Sigmoid colon (tissue), 7 donors: ENCODE data around the gene MYH14. TPM values are rescaled to one million over a fixed set of nuclear protein-coding genes. Genes with fewer than 3 reads are reported as not detected.
"Not testable (repeated sequence)": the region's sequence is repeated elsewhere in the genome, so short reads cannot be mapped to it uniquely, and the experiment has no call there.

Experiments used
- DNase-seq: peaks from one replicate; pipeline ENCODE4 v3.0.0-alpha.2; 2019
- H3K27ac ChIP-seq, 4 donors: fragments of 200-600 bp; sonication (generic); one replicate each; pipeline ENCODE4 v1.5.1; 2016 to 2019; ENCODE audit warnings: mild to moderate bottlenecking in 1 of 4
- H3K27me3 ChIP-seq, 3 donors: fragments of 200-600 bp; sonication (generic); one replicate each; pipeline ENCODE4 v1.5.1; 2019; ENCODE audit warnings: mild to moderate bottlenecking in 1 of 3
- H3K36me3 ChIP-seq, 4 donors: fragments of 200-600 bp; sonication (generic); one replicate each; pipeline ENCODE4 v1.5.1; 2016 to 2019
- H3K4me1 ChIP-seq, 4 donors: fragments of 200-600 bp; sonication (generic); one replicate each; pipeline ENCODE4 v1.5.1; 2017 to 2019
- H3K4me3 ChIP-seq, 4 donors: fragments of 200-600 bp; sonication (generic); one replicate each; pipeline ENCODE4 v1.5.1; 2017 to 2019; ENCODE audit warnings: mild to moderate bottlenecking in 2 of 4, moderate library complexity in 1 of 4
- H3K9me3 ChIP-seq, 4 donors: fragments of 200-600 bp in 3 of 4; sonication (generic) in 3 of 4; one replicate each; pipeline versions ENCODE4 v1.5.1 to v1.6.1; 2013 to 2019
- CTCF ChIP-seq, 4 experiments: fragments of 450-650 bp in 3 of 4; fragments of 200-600 bp in 1 of 4; IDR thresholded peaks; one replicate each; pipeline ENCODE4 v1.5.1; 2016 to 2019; ENCODE audit warnings: antibody characterized with exemption in 4 of 4, mild to moderate bottlenecking in 3 of 4, moderate library complexity in 2 of 4
- EP300 ChIP-seq, 4 donors: sonication (generic); formaldehyde crosslinking; IDR thresholded peaks; one replicate each; pipeline ENCODE4 v1.6.1; 2017; ENCODE audit warnings: antibody characterized with exemption in 4 of 4
- POLR2A ChIP-seq, 2 donors: fragments of 450-650 bp; IDR thresholded peaks; one replicate each; pipeline ENCODE4 v1.6.1; 2016; ENCODE audit warnings: antibody characterized with exemption in 2 of 2, mild to moderate bottlenecking in 2 of 2, moderate library complexity in 2 of 2
- POLR2AphosphoS5 ChIP-seq, 4 donors: sonication (generic); formaldehyde crosslinking; IDR thresholded peaks; one replicate each; pipeline ENCODE4 v1.6.1; 2017; ENCODE audit warnings: antibody characterized with exemption in 4 of 4
- WGBS, 2 donors: extraction: QIAGEN DNeasy Blood & Tissue Kit; methylation state at CpG; one replicate each; pipeline ENCODE4 v1.1.7; 2013; 5-methylcytosine and 5-hydroxymethylcytosine counted together
- intact Hi-C: fragments of 100-400 bp; cut with DNase I; formaldehyde crosslinking; loops from one replicate; pipeline ENCODE4 v1.15.1; 2023
- polyA plus RNA-seq, 3 donors: library from polyadenylated mRNA; stranded (reverse); fragments of 200-250 nt; gene quantifications; one replicate each; pipeline ENCODE4 v1.2.3, GENCODE V29; 2013
- total RNA-seq, 4 donors: library from RNA; depleted of rRNA; stranded (reverse); fragments of >200 nt; gene quantifications; one replicate each; pipeline ENCODE4 v1.1.0, GENCODE V29; 2016
- donor health status: healthy with polysubstance abuse.
- donor health status: Bipolar disorder and iron deficiency.
- donor health status: healthy.

MYH14 gene
- total and polyA plus RNA-seq, 7 donors, result 0.16 to 479 (median 3.9) TPM

GRCh38 chr19:50222691-50223438, 19.4 kb downstream of the MYH14 start:
- Histone ChIP-seq H3K36me3 (no peaks in the 10 kb centered on the region), H3K9me3 (no peaks in the 10 kb centered on the region)
- WGBS, 2 donors, result 81 to 86% methylated on average over 19 of the region's 19 CpGs

GRCh38 chr19:50223439-50223716, 20.0 kb downstream of the MYH14 start:
- Histone ChIP-seq H3K4me3 (no peak overlapping the region), H3K9me3 (no peaks in the 10 kb centered on the region), H3K36me3 (no peaks in the 10 kb centered on the region), H3K27me3 (peaks cover 0 to 17% (median 4%) of the 10 kb centered on the region in 3 donors), H3K27ac (no peak overlapping the region), H3K4me1 (no peaks in the 10 kb centered on the region)
- intact Hi-C loops, result no loop called here
- no peak for DNase-seq
- WGBS, 2 donors, result 91 to 93% methylated on average over 3 of the region's 3 CpGs
- TF ChIP-seq POLR2A (IDR thresholded peaks at IDR 0.05) (no peak), CTCF (IDR thresholded peaks at IDR 0.05) (no peak), POLR2AphosphoS5 (IDR thresholded peaks at IDR 0.05) (no peak), EP300 (IDR thresholded peaks at IDR 0.05) (no peak)

More at GRCh38 chr19:50222691-50223438, 19.4 kb downstream of the MYH14 start:
- Histone ChIP-seq H3K27me3 (peaks cover 0 to 16% (median 4%) of the 10 kb centered on the region in 3 donors), H3K4me3 (no peak overlapping the region), H3K27ac (no peak overlapping the region), H3K4me1 (no peaks in the 10 kb centered on the region)
- intact Hi-C loops, result no loop called here
- no peak for TF ChIP-seq POLR2AphosphoS5 (IDR thresholded peaks at IDR 0.05)
- TF ChIP-seq CTCF (IDR thresholded peaks at IDR 0.05), result no peak
- no peak for TF ChIP-seq EP300 (IDR thresholded peaks at IDR 0.05)
- TF ChIP-seq POLR2A (IDR thresholded peaks at IDR 0.05), result no peak
- no peak for DNase-seq

GRCh38 chr19:50224986-50225747, 21.7 kb downstream of the MYH14 start:
- no peak for TF ChIP-seq POLR2AphosphoS5 (IDR thresholded peaks at IDR 0.05)
- no peak for TF ChIP-seq EP300 (IDR thresholded peaks at IDR 0.05)
- TF ChIP-seq CTCF (IDR thresholded peaks at IDR 0.05), result no peak
- TF ChIP-seq POLR2A (IDR thresholded peaks at IDR 0.05), result no peak
- peaks cover 0 to 17% (median 4%) of the 10 kb centered on the region in 3 donors for H3K27me3 ChIP-seq
- H3K4me1 ChIP-seq, result no peaks in the 10 kb centered on the region
- no peak overlapping the region for H3K27ac ChIP-seq
- no peaks in the 10 kb centered on the region for H3K36me3 ChIP-seq
- no peak overlapping the region for H3K4me3 ChIP-seq
- H3K9me3 ChIP-seq, result no peaks in the 10 kb centered on the region
- 78 to 83% methylated on average over 8 of the region's 8 CpGs for WGBS, 2 donors
- DNase-seq, result no peak
- intact Hi-C loops, result no loop called here

- peaks cover 0 to 21% (median 4%) of the 10 kb centered on the region in 3 donors for H3K27me3 ChIP-seq
- no peaks in the 10 kb centered on the region for H3K9me3 ChIP-seq
- DNase-seq, result no peak
- H3K36me3 ChIP-seq, result no peaks in the 10 kb centered on the region
- intact Hi-C loops, result no loop called here
- WGBS, 2 donors, result 73 to 84% methylated on average over 7 of the region's 7 CpGs
- no peak overlapping the region for H3K27ac ChIP-seq
- TF ChIP-seq POLR2A (IDR thresholded peaks at IDR 0.05) (no peak), POLR2AphosphoS5 (IDR thresholded peaks at IDR 0.05) (no peak), CTCF (IDR thresholded peaks at IDR 0.05) (no peak), EP300 (IDR thresholded peaks at IDR 0.05) (no peak)
- no peak overlapping the region for H3K4me3 ChIP-seq
- no peaks in the 10 kb centered on the region for H3K4me1 ChIP-seq
Observed at GRCh38 chr19:50226536-50226935, 23.1 kb downstream of the MYH14 start.

GRCh38 chr19:50228153-50228552, 24.7 kb downstream of the MYH14 start:
- H3K9me3 ChIP-seq, H3K36me3 ChIP-seq, H3K4me3 ChIP-seq, H3K27ac ChIP-seq, H3K4me1 ChIP-seq, DNase-seq, intact Hi-C loops: not testable (repeated sequence)
- WGBS, 2 donors, result 82 to 85% methylated on average over 7 of the region's 7 CpGs
- H3K27me3 ChIP-seq, result peaks cover 0 to 25% (median 2%) of the 10 kb centered on the region in 3 donors
